GM12872 (cell line): ENCODE measurements around the gene DNM3.

Source experiments
- TF ChIP-seq, protein P1 (sequence below): IDR thresholded peaks from 3 replicates; pipeline ENCODE4 v1.5.1; 2011; ENCODE audit warnings: low read depth, mild to moderate bottlenecking, low read length, moderate library complexity; ENCODE audit not compliant: insufficient read depth

Gene DNM3

DNA sequence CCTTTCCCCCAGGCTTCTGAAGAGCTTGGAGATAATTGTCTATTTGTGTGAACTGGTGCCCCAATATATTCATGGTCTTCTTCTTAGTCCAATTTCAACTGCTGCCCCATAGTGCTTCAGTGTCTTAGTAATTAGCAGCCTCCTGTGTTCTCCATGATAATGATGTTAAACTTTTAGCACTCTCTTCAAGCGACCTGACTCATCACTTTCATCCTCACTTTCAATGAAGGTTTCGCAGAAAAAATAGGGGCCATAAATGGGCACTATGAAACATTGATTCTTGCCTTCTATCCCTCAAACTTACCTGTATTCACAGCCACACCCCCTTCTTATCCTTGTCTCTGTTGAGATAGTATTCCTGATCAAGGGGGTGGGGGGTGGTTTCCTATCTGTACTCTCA, 210.6 kb downstream of the DNM3 start:
- TF ChIP-seq, protein P1, sequence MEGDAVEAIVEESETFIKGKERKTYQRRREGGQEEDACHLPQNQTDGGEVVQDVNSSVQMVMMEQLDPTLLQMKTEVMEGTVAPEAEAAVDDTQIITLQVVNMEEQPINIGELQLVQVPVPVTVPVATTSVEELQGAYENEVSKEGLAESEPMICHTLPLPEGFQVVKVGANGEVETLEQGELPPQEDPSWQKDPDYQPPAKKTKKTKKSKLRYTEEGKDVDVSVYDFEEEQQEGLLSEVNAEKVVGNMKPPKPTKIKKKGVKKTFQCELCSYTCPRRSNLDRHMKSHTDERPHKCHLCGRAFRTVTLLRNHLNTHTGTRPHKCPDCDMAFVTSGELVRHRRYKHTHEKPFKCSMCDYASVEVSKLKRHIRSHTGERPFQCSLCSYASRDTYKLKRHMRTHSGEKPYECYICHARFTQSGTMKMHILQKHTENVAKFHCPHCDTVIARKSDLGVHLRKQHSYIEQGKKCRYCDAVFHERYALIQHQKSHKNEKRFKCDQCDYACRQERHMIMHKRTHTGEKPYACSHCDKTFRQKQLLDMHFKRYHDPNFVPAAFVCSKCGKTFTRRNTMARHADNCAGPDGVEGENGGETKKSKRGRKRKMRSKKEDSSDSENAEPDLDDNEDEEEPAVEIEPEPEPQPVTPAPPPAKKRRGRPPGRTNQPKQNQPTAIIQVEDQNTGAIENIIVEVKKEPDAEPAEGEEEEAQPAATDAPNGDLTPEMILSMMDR, result no peak

DNA sequence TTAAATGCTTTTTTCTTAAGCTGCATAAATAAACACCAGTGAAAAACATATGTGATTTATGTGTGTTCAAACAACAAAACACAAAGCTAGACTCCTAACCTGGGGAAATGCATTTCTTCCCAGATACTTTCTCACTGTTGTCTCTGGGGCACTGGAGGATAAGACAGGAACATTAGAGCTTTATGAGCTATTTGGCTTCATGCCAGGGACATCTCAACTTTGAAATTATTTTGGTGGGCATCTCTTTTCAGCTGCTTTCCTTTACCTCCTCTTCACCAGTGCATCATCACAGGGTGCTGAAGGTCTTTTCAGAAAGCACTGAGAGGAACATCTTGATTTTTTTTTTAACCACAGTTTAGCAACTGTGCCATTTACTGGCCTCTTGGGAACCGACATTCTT, 212.9 kb downstream of the DNM3 start:
- TF ChIP-seq, protein P1, result no peak

DNA sequence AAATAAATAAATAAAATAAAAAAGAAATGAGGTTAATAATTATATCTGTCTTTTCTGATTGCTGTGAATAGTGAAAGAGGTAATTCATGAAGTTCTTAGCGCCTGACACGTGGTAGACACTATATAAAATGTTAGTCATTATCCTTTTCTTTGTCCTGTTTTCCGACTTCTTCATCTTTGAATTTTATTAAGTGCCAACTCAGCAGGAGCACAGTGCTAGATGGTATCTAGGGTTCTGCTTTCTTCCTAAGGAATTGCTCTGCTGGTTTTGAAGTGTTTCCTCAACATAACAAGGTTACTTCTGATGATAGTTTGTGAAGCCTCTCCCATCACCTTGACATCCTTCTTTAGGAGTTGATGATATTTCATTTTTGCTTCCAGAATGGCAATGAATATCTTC, 227.0 kb downstream of the DNM3 start:
- TF ChIP-seq, protein P1, result no peak

DNA sequence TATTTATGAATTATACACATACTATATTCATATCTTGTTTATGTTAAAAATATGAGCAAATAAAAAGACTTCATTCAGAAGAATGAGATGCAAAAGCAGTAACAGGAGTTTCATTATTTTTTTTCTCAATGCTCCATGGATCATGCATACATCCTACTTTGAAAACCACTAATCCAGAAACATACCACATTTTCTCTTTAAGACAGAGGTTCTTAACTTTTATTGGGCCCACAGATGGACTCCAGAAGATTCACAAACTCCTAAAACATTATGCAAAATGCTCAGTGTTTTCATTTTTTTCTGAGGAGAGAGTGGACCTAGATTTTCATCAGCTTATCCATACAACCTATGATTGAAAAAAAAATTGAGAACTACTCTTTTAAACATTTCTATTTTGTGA, 227.8 kb downstream of the DNM3 start:
- TF ChIP-seq, protein P1, result no peak

DNA sequence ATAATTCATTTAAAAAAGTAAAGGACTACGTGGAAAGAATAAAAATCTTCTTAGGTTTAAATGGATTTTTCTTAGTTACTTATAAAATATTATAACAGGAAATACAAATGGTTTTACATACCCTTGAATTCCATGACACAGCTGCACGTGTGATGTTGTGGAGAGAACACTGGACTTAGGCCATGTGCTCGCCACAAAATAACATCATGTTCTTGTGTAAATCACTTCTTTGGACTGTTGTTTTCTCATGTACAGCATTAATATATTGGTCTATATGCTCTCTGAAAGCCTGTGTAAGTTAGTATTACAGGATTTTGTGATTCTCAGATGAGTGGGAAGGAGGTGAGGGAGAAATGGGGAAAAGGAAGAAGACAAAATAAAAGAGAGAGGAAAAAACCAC, 228.2 kb downstream of the DNM3 start:
- TF ChIP-seq, protein P1, result no peak

DNA sequence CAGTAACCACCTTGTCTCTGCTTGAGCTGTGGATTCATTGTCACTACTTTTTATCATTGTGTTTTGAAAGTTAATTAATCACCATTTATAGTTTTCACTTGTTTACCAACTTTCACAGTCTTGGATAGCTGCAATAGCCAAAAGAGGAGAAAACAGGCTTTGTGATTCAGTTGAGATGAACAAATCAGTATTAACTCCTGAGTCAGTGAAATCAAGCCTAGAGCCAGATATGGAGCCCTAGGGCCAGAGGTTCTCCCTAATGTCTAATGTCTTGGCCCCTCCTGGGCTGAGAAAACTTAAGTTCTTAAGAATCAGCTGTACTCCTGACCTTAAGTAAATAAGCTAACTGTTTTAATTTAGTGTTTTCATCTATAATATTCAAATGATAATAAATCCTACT, 228.8 kb downstream of the DNM3 start:
- TF ChIP-seq, protein P1, result no peak

DNA sequence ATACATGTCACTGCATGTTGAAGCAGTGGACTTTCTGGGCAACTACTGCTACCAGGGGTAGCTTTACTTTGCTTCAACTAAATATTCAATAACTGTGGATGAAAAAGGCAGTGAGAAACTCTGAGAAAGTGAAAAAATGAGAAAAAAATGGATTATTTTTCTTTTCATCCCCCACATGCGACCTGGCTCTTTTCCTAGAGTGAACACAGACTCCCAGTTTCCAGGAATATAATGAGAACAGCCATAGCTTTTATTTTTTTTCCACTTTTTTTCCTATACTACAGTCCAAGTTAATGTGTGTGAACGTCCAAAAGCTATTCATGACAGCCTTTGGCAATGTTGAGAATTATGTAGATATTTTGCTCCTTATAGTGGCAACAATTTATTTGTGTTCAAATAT, 230.4 kb downstream of the DNM3 start:
- TF ChIP-seq, protein P1, result no peak

DNA sequence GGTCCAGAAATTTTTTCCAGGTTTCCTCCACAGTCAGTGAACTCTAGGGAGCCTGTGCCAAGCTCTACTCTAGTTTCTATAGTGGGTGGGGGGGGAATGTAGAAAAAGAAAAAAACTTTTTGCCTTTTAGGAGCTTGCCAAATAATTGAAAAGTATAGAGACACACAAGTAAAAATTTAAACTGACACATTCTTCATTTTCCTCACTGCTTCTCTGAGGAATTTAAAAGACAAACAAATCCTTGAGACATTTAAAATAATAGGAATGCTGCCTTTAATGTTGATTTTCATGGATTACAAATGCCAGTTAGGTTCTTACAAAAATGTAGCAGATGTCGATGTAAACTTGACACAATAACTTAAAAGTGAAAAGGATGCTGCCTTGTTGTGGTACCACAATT, 241.9 kb downstream of the DNM3 start:
- TF ChIP-seq, protein P1, result no peak
